Kidney (tissue), 14 donors: Measurements from ENCODE around the gene TMEM107. TPM values are rescaled to one million over a fixed set of nuclear protein-coding genes. Genes with fewer than 3 reads are reported as not detected.

Experiments used
- DNase-seq, 5 donors: peaks; one replicate each; pipeline ENCODE4 v3.0.0-alpha.2; 2013 to 2020
- FAIRE-seq: peaks from 2 replicates; lab custom pipeline; 2012; peaks lifted over from hg19 to GRCh38; lab: Jason Lieb, UNC
- H3K27ac ChIP-seq, 2 donors: one replicate each; pipeline ENCODE4 v1.7.0; 2013; ENCODE audit warnings: low read depth in 2 of 2, low read length in 2 of 2, inconsistent platforms in 1 of 2
- H3K27me3 ChIP-seq: one replicate; pipeline ENCODE4 v1.7.1; 2013; ENCODE audit warnings: low read length, inconsistent platforms; ENCODE audit not compliant: control insufficient read depth, insufficient read depth
- H3K36me3 ChIP-seq, 3 donors: one replicate each; pipeline versions ENCODE4 v1.7.0 to v1.7.1; 2013; ENCODE audit warnings: low read length in 3 of 3, control low read depth in 1 of 3, inconsistent platforms in 1 of 3; ENCODE audit not compliant: insufficient read depth in 3 of 3, control insufficient read depth in 2 of 3
- H3K4me1 ChIP-seq, 3 donors: one replicate each; pipeline versions ENCODE4 v1.7.0 to v1.7.1; 2013; ENCODE audit warnings: low read length in 3 of 3, inconsistent platforms in 1 of 3, low read depth in 1 of 3; ENCODE audit not compliant: control insufficient read depth in 2 of 3, insufficient read depth in 2 of 3
- H3K4me3 ChIP-seq, 3 donors: one replicate each; pipeline versions ENCODE4 v1.7.0 to v1.8.1; 2013; ENCODE audit warnings: low read length in 3 of 3, control low read depth in 1 of 3, inconsistent platforms in 1 of 3
- H3K9ac ChIP-seq, 3 donors: one replicate each; pipeline versions ENCODE4 v1.7.0 to v1.7.1; 2013; ENCODE audit warnings: low read length in 3 of 3, control low read depth in 1 of 3, inconsistent platforms in 1 of 3
- H3K9me3 ChIP-seq, 3 donors: one replicate each; pipeline versions ENCODE4 v1.7.0 to v1.7.1; 2013; ENCODE audit warnings: low read length in 3 of 3, control low read depth in 1 of 3, inconsistent platforms in 1 of 3; ENCODE audit not compliant: control insufficient read depth in 2 of 3, insufficient read depth in 1 of 3
- CTCF ChIP-seq: IDR thresholded peaks from 3 replicates; pipeline ENCODE4 v1.5.1; 2012; ENCODE audit warnings: mild to moderate bottlenecking, moderate library complexity, borderline replicate concordance; ENCODE audit not compliant: insufficient read depth; ENCODE audit errors: extremely low read depth
- intact Hi-C: fragments of 100-400 bp; cut with DNase I; formaldehyde crosslinking; loops from one replicate; pipeline ENCODE4 v1.11.1; 2022
- polyA plus RNA-seq: library from polyadenylated mRNA; stranded (reverse); fragments of 350-450 nt; fragmentation: Illumina TruSeq; extraction: RNeasy Lipid Tissue Mini Kit (QIAGEN cat#74804); gene quantifications from one replicate; pipeline ENCODE4 v1.2.3, GENCODE V29; 2014; ENCODE audit warnings: low read depth, low replicate concordance; ENCODE audit not compliant: insufficient read depth
- total RNA-seq: library from RNA; stranded (reverse); fragmentation: NEBNext Ultra II Directional; extraction: Animal tissue kit (Norgen Biotek cat#: 25700); gene quantifications from one replicate; pipeline ENCODE4 v1.2.1, GENCODE V29; 2021
- donor health status: control.
- donor health status: control.
- donor health status: control.
- donor health status: control.
- donor health status: control.
- donor health status: DM: yes; HTN: yes; CAD: no.
- donor health status: Normal renal cell carcinoma (clear cell type).

Gene TMEM107
- total and polyA plus RNA-seq, 2 donors from 2014 or later = 23.4 to 24.6 TPM

GRCh38 chr17:8133941-8134340 lies 42.2 kb downstream of the TMEM107 start:
- no peaks in the 10 kb centered on the region for H3K36me3 ChIP-seq
- H3K9me3 ChIP-seq = no peaks in the 10 kb centered on the region
- TF ChIP-seq CTCF = no peak
- peaks cover 0 to 5% (median 4%) of the 10 kb centered on the region in 3 donors for H3K4me1 ChIP-seq
- no peak overlapping the region for H3K4me3 ChIP-seq
- FAIRE-seq (no peak), DNase-seq (no peak)
- intact Hi-C loops = no loop called here
- H3K9ac ChIP-seq = no peak overlapping the region
- no peaks in the 10 kb centered on the region for H3K27me3 ChIP-seq
- no peak overlapping the region for H3K27ac ChIP-seq

GRCh38 chr17:8133399-8133798 lies 42.8 kb downstream of the TMEM107 start:
- no peaks in the 10 kb centered on the region for H3K27me3 ChIP-seq
- peak in 1 of 5 donors; percentile 35 for DNase-seq
- no peak for FAIRE-seq

GRCh38 chr17:8131844-8132441 lies 44.2 kb downstream of the TMEM107 start:
- no peak for TF ChIP-seq CTCF
- intact Hi-C loops = no loop called here
- DNase-seq = no peak

More at GRCh38 chr17:8133399-8133798, 42.8 kb downstream of the TMEM107 start:
- no peak overlapping the region for H3K4me3 ChIP-seq
- no peak overlapping the region for H3K9ac ChIP-seq
- no peak for TF ChIP-seq CTCF
- H3K4me1 ChIP-seq = peaks cover 0 to 5% (median 4%) of the 10 kb centered on the region in 3 donors
- intact Hi-C loops = no loop called here
- H3K9me3 ChIP-seq = no peaks in the 10 kb centered on the region
- H3K27ac ChIP-seq = no peak overlapping the region
- no peaks in the 10 kb centered on the region for H3K36me3 ChIP-seq

More at GRCh38 chr17:8131844-8132441, 44.2 kb downstream of the TMEM107 start:
- Histone ChIP-seq H3K4me1 (peaks cover 0 to 3% (median 0%) of the 10 kb centered on the region in 3 donors), H3K4me3 (no peak overlapping the region), H3K36me3 (no peaks in the 10 kb centered on the region), H3K9ac (no peak overlapping the region), H3K27ac (no peak overlapping the region), H3K9me3 (no peaks in the 10 kb centered on the region), H3K27me3 (no peaks in the 10 kb centered on the region)
- no peak for FAIRE-seq
